DMS79 (cell line): ENCODE measurements around the gene TMA7B.
"Not testable (repeated sequence)": the region's sequence is repeated elsewhere in the genome, so short reads cannot be mapped to it uniquely, and the experiment has no call there.

Source experiments
- DNase-seq: peaks from one replicate; lab custom pipeline; 2025; lab: John Stamatoyannopoulos, UW

The TMA7B gene

DNA sequence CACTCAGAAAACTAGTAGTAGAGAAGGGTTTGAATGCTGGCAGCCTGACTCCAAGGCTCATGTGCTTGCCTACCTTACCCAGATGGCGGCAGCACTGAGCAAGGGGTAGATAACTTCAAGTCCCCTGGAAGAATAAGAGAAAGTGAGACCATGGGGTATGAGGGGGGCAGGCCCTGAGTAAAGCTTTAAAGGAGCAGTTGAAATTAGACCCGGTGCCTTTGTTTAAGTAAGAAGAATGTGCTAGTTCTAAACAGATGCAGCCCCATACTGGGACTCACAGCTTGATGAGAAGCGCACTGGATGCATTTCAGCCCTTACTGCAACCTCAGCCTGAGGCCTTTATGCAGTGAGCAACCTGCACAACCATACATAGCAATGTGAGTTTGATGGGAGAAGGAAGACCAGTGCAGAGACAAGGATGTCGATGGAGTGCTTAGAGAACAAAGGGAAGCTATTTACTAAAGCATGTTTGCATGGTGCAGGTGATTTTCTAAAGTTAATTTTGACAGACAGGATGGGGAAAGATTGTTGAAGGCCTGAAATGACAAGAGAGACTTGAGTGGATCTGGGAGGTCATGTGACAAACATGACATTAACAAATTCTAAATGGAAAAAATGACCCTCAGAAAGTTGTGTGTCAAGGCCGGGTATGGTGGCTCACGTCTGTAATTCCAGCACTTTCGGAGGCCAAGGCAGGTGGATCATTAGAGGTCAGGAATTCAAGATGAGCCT, 27.1 kb upstream of the TMA7B start:
- DNase-seq = no peak

DNA sequence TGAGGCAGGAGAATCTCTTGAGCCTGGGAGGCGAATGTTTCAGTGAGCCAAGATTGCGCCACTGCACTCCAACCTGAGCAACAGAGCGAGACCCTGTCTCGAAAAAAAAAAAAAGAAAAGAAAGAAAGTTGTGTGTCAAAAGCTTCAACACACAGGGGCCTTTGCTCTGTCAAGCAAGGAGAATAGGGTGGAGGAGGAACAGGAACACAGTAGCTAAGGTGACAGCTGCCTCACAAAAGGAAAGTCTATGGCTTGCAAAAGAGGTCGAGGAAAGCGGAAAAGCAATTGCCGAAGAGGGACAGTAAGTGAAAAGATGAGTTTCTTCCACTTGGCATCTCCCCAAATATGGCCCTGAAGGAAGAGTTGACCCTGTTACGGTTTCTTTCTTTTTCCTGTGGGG, 26.5 kb upstream of the TMA7B start:
- no peak for DNase-seq

DNA sequence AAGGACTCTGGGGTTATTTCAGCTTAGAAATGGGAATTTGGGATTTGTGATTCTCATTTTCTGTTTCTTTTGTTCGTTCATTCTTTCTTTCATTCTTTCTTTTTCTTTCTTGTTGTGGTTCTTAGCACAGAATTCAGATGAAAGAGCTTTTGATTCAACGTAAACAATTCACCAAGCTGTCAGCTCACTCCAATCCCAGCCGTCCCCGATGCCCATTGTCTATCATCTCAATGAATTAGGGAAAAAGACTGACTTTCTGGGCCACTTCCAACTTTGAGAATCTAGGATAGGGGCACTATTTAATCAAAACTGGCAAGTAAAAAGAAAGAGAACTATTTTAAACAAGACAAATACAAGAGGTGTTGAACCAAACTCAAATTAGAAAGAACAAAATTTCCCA, 25.1 kb upstream of the TMA7B start:
- DNase-seq = no peak

DNA sequence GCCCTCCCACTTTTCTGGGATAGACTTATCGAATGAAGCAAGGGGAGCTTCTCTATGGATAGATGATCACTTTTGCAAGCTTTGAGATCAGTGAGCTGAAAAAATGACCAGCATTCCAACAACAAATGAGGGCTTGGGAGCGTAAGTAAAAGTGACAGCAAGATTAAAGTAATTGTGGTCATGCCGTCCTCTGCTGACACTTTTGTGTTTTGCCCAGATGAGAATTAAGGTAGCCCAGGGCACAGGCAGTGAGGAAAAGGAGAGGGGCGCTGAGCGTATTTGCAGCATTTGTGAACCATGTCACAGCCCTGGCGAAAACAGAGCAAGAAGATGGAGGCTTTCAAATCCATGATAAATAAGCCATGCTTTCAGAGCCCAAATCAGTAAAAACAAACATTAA, 24.6 kb upstream of the TMA7B start:
- DNase-seq = no peak

- no peak for DNase-seq
Observed at GRCh38 chr22:39936523-39937145, 23.6 kb upstream of the TMA7B start.

GRCh38 chr22:39937906-39938305, 22.3 kb upstream of the TMA7B start:
- DNase-seq = no peak

- no peak for DNase-seq
Observed at GRCh38 chr22:39938509-39939111, 21.6 kb upstream of the TMA7B start.

DNA sequence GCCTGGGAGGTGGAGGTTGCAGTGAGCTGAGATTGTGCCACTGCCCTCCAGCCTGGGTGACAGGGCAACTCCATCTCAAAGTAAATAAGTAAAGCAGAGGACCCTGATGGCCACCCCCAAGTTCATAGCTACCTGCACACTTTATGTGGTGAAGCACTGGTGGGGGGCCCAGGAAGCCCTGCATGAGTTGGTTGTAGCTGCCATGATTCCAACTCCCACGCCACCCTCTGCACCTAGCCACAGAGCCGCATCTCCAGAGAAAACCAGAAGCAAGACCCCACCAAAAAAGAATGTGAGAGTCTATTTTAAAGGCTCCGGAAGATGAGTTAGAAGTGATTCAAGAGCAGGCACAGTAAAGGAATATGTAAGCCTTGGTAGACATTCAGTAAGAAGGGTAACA, 20.4 kb upstream of the TMA7B start:
- no peak for DNase-seq

- DNase-seq = no peak
Observed at GRCh38 chr22:39940757-39941305, 19.4 kb upstream of the TMA7B start.

DNA sequence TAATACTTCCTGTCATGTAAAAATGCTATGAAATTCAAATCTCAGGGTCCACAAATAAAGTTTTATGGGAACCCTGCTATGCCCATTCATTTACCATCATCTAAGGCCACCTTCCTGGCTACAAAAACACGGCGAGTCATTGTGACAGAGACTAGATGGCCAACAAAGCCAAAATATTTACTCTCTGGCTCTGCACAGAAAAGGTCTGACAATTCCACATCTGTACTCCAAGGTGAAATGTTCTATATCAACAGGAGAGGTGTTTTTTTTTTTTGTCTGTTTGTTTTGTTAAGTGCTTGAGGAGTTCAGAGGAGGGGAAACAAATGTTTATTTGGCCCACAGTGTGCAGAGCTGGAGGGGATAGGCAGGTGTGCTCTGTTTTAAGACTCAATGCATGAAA, 18.6 kb upstream of the TMA7B start:
- DNase-seq = peak; percentile 58

DNA sequence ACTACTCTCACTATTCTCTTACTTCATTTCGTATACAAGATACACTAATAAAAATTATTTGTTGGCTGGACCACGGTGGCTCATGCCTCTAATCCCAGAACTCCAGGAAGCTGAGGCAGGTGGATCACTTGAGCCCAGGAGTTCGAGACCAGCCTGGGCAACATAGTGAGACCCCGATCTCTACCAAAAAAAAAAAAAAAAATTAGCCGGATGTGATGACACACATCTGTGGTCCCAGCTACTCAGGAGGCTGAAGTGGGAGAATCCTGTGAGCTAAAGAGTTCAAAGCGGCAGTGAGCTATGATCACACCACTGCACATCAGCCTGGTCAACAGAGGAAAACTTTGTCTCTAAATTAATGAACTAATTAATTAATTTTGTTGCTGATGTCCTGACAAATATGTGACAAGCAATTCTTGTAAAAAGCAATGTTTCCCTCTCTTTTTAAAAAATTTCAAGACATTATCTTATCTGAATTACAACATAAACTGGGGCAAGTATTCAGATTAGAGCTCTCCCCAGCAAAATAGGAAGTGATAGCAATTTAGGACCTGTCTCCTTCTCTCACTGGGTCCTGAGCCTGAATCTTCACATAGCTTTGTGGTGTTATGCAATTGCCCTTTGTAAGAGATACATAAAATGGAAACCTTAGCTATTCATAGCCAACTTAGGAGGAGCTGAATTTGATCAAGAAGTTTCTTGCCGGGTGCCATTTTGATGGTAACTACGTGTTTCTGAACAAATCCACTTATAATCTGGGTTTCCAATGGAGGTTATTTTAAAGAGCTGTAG, 17.6 kb upstream of the TMA7B start:
- no peak for DNase-seq

GRCh38 chr22:39943337-39943736, 16.9 kb upstream of the TMA7B start:
- no peak for DNase-seq

DNA sequence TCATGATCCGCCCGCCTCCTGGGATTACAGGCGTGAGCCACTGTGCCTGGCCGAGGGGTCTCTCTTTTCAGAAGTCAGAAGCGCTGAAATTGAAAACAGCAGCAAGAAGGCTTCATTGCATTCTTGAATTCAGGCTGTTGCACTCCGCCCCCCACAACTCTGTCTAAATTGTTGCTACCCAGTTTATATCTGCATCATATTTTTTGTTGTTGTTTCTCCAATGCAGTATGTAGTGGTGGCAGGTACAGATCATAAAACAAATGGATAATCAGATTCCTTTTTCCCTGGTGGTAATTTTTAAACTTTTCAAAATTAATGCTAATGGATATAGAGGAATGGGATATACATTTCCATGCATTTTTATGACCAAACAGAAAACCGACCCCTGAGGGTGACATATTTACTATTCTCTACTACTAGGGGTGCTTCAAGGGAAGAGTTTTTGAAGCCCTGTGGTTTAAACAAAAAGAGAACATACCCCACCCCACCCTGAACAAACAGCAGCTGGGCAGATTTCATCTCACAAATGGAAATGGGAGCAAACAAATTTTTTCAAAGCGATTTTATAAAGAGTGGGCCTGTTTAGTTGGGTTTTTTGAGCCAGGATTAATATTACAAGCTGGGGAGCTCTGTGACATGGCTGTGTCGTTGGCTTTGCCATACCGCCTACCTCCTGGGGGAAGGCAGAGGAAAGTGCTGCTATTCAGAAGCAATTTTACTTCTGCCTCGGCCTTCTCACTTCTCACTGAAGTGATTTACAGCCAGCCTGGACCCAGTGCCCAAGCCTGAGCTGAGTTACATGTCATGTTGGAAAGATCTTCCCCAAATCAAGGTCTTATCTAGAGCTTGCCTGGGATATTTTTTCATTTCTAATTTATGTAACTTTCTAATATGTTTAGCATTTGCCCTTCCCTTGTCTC, 16.0 kb upstream of the TMA7B start:
- no peak for DNase-seq

GRCh38 chr22:39946126-39946502, 14.1 kb upstream of the TMA7B start:
- no peak for DNase-seq

DNA sequence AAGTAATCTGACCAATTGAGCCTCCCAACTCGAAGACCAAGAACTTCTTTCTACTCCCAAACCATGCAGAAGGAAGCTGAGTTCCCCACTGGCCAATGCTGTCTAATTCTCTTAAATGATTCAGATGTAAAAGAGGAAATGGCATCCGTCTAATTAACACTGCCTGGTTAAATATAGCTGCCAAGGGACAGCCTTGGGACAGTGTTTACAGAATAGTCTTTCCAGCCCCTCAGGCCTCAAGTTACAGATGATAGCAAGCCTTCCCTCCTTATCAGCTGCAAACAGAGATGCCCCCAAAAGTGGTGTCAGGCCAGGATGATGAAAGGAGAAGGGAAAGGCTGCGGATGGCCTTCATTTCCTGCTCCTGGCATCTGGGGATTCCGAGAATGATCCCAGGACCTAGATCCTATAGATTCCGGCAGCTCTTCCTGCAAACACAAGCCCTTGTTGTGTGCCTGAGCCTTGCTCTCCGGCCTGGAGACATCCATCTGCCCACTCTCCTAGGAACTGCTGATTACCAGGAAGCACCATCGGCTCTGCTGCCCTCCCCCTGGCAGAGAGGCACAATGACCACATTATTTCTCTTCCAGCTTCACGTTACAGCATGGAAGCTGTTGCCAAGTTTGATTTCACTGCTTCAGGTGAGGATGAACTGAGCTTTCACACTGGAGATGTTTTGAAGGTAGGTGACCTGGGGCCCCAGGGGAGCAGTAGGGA, 13.5 kb upstream of the TMA7B start:
- DNase-seq = peak; percentile 35

GRCh38 chr22:39947220-39948216, 12.7 kb upstream of the TMA7B start:
- DNase-seq = peak; percentile 86

- no peak for DNase-seq
Observed at GRCh38 chr22:39949964-39950737, 10.0 kb upstream of the TMA7B start.

GRCh38 chr22:39951603-39952293, 8.4 kb upstream of the TMA7B start:
- DNase-seq = not testable (repeated sequence)
